Endothelial cell of umbilical vein (primary cell): ENCODE data around the gene NPHS1. TPM values are rescaled to one million over a fixed set of nuclear protein-coding genes. Genes with fewer than 3 reads are reported as not detected.

Experiments used
- BruUV-seq: library from RNA; stranded (reverse); fragments of 400-500 nt; replicated peaks from 2 replicates; lab custom pipeline; 2021; lab: Mats Ljungman, UMichigan
- CTCF ChIA-PET: fragments of 300-600, 350-600 bp; sonication (Branson Sonifier 250); formaldehyde crosslinking; loops from one replicate; lab custom pipeline; 2021; ENCODE audit warnings: antibody characterized with exemption, inconsistent platforms; lab: Charles Lee
- POLR2A ChIA-PET: fragments of 300-600, 350-600 bp; sonication (Branson Sonifier 250); formaldehyde crosslinking; loops from one replicate; lab custom pipeline; 2021; ENCODE audit warnings: antibody characterized with exemption, inconsistent platforms; lab: Charles Lee
- DNase-seq: peaks from one replicate; pipeline ENCODE4 v3.0.0-alpha.2; 2011; ENCODE audit warnings: low read depth, low spot score
- FAIRE-seq: peaks from 2 replicates; lab custom pipeline; 2011; peaks lifted over from hg19 to GRCh38; lab: Jason Lieb, UNC
- H2AFZ ChIP-seq: 2 replicates; pipeline ENCODE4 v1.6.0; 2012; ENCODE audit warnings: low read depth, low read length, control low read depth, inconsistent platforms
- H3K27ac ChIP-seq: 2 replicates; pipeline ENCODE4 v1.5.1; 2011; ENCODE audit warnings: low read depth, mild to moderate bottlenecking, control low read depth, low read length, moderate library complexity; ENCODE audit not compliant: insufficient read depth
- H3K27me3 ChIP-seq, 2 experiments: 2 replicates each; pipeline versions ENCODE4 v1.6.0 to v1.6.1; 2011; ENCODE audit warnings: low read length in 2 of 2, mixed read lengths in 1 of 2; ENCODE audit not compliant: control insufficient read depth in 2 of 2, insufficient read depth in 2 of 2
- H3K36me3 ChIP-seq, 2 experiments: 2 replicates in 1 of 2; 3 replicates in 1 of 2; pipeline ENCODE4 v1.5.1; 2011; ENCODE audit warnings: low read length in 2 of 2, mild to moderate bottlenecking in 1 of 2, moderate library complexity in 1 of 2; ENCODE audit not compliant: control insufficient read depth in 2 of 2, insufficient read depth in 2 of 2; ENCODE audit errors: extremely low read depth in 1 of 2
- H3K4me1 ChIP-seq: 3 replicates; pipeline ENCODE4 v1.5.1; 2011; ENCODE audit warnings: mild to moderate bottlenecking, low read length; ENCODE audit not compliant: control insufficient read depth, insufficient read depth; ENCODE audit errors: extremely low read depth
- H3K4me2 ChIP-seq: 2 replicates; pipeline ENCODE4 v1.6.1; 2011; ENCODE audit warnings: low read length, control low read depth, mixed read lengths; ENCODE audit not compliant: insufficient read depth
- H3K4me3 ChIP-seq, 3 experiments: fragments of 200-600 bp in 1 of 3; sonication (generic), shearing (Covaris generic) in 1 of 3; replicated peaks in 1 of 3; 2 replicates each; pipeline ENCODE4 v1.5.1; 2011 to 2016; ENCODE audit warnings: control low read depth in 3 of 3, low read length in 3 of 3, mild to moderate bottlenecking in 2 of 3, inconsistent platforms in 1 of 3, low read depth in 1 of 3, moderate library complexity in 1 of 3; ENCODE audit not compliant: insufficient read depth in 1 of 3
- H3K79me2 ChIP-seq: 2 replicates; pipeline ENCODE4 v1.6.0; 2012; ENCODE audit warnings: low read length, inconsistent platforms; ENCODE audit not compliant: control insufficient read depth, insufficient read depth
- H3K9ac ChIP-seq: replicated peaks from 2 replicates; pipeline ENCODE3; 2011; ENCODE audit warnings: low read length, control low read depth; ENCODE audit not compliant: insufficient read depth; ENCODE audit errors: extremely low read depth
- H3K9me1 ChIP-seq: replicated peaks from 3 replicates; pipeline ENCODE4 v1.6.0; 2011; ENCODE audit warnings: mild to moderate bottlenecking, low read length; ENCODE audit not compliant: control insufficient read depth, insufficient read depth; ENCODE audit errors: extremely low read depth
- H3K9me3 ChIP-seq: replicated peaks from 2 replicates; pipeline ENCODE4 v1.5.1; 2012; ENCODE audit warnings: low read length, inconsistent platforms; ENCODE audit not compliant: control insufficient read depth, insufficient read depth
- H4K20me1 ChIP-seq: replicated peaks from 2 replicates; pipeline ENCODE3; 2011; ENCODE audit warnings: mild to moderate bottlenecking, low read length; ENCODE audit not compliant: control insufficient read depth, insufficient read depth; ENCODE audit errors: extremely low read depth
- GATA2 ChIP-seq: IDR thresholded peaks from 2 replicates; pipeline ENCODE4 v1.7.0; 2011; ENCODE audit warnings: low read depth, mild to moderate bottlenecking, moderate library complexity, mixed read lengths, low read length; ENCODE audit not compliant: insufficient read length, insufficient read depth
- JUN ChIP-seq: IDR thresholded peaks from 2 replicates; pipeline ENCODE4 v1.6.1; 2011; ENCODE audit warnings: borderline replicate concordance, low read depth; ENCODE audit not compliant: insufficient read length, insufficient read depth
- MAX ChIP-seq: IDR thresholded peaks from 2 replicates; pipeline ENCODE4 v1.6.1; 2011; ENCODE audit not compliant: insufficient read depth, insufficient read length
- POLR2A ChIP-seq: IDR thresholded peaks from 2 replicates; pipeline ENCODE4 v1.6.1; 2012; ENCODE audit warnings: low read depth, mild to moderate bottlenecking, control low read depth, low read length
- dilution Hi-C: fragments of 300-500 bp; cut with MboI; formaldehyde crosslinking; loops from one replicate; pipeline ENCODE4 v1.15.0; 2019; ENCODE audit warnings: low sequenced_read_pairs; ENCODE audit not compliant: extremely low pct_ligation_motif_present
- intact Hi-C: fragments of 100-400 bp; cut with micrococcal nuclease; formaldehyde crosslinking; loops from one replicate; pipeline ENCODE4 v1.10.0; 2022
- polyA plus RNA-seq, 4 experiments: library from polyadenylated mRNA; depleted of rRNA in 3 of 4; stranded (reverse) in 3 of 4; unstranded in 1 of 4; fragments of >200 nt; gene quantifications; 2 replicates each; pipeline versions ENCODE4 v1.2.1 to v1.2.3, GENCODE V29; 2011 to 2012; ENCODE audit warnings: missing spikeins in 1 of 4
- total RNA-seq: library from RNA; stranded (reverse); gene quantifications from 2 replicates; pipeline ENCODE4 v1.2.3, GENCODE V29; 2021
- TF ChIP-seq, protein P1 (sequence below), 2 donors: IDR thresholded peaks; 1 replicate in 1 of 2; 2 replicates in 1 of 2; pipeline ENCODE4 v1.5.1; 2011; ENCODE audit warnings: low read length in 2 of 2, mild to moderate bottlenecking in 2 of 2, moderate library complexity in 2 of 2, control low read depth in 1 of 2, inconsistent platforms in 1 of 2, low read depth in 1 of 2; ENCODE audit not compliant: insufficient read depth in 1 of 2; ENCODE audit errors: extremely low read depth in 1 of 2

Gene NPHS1
- total and polyA plus RNA-seq, 2 donors (not counting 3 experiments of a cell fraction or from before 2014, with no cell fraction given): not detected

DNA sequence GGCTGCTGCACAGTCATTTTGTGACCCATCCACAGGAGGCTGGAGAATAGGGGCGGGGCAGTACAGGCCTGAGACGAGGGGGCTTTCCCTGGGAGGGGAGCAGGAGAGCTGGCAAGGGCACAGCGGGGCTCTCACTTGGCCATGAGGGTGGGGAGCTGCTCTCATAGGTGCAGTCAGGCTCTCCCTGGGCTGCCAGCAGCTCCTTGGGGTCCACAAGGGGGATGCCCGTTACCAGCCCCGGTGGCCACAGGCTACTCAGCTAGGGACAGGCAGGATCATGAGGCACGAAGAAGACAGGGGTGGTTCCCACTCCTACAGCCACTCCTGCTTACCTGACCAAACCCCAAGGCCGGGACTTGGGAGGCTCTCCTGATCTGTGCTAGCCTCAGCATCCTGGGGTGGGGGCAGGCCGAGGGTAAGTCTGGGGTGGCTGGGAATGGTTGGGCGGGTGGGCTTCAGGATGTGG is 60.5 kb downstream of the NPHS1 start:
- Histone ChIP-seq H3K9me1 (no peaks in the 10 kb centered on the region), H4K20me1 (no peaks in the 10 kb centered on the region), H3K27me3 (peaks cover 9 to 15% of the 10 kb centered on the region in 2 experiments), H3K36me3 (no peaks in the 10 kb centered on the region), H3K4me1 (no peaks in the 10 kb centered on the region), H3K4me2 (no peak overlapping the region), H3K9ac (no peak overlapping the region), H3K79me2 (no peaks in the 10 kb centered on the region), H2AFZ (no peak overlapping the region), H3K27ac (no peak overlapping the region), H3K4me3 (no peak overlapping the region), H3K9me3 (no peaks in the 10 kb centered on the region)
- ChIA-PET POLR2A (no interaction called here), CTCF (interaction anchor here (0.6 kb wide), 1 partner anchor 339 kb away, joined by 4 read pairs; no protein-coding TSS in a partner anchor)
- FAIRE-seq (no peak), DNase-seq (no peak)
- intact Hi-C loops (no loop called here), dilution Hi-C loops (no loop called here)
- BruUV-seq: no TSS peak
- TF ChIP-seq GATA2 (no peak), POLR2A (no peak), JUN (no peak), MAX (no peak)
- TF ChIP-seq, protein P1, sequence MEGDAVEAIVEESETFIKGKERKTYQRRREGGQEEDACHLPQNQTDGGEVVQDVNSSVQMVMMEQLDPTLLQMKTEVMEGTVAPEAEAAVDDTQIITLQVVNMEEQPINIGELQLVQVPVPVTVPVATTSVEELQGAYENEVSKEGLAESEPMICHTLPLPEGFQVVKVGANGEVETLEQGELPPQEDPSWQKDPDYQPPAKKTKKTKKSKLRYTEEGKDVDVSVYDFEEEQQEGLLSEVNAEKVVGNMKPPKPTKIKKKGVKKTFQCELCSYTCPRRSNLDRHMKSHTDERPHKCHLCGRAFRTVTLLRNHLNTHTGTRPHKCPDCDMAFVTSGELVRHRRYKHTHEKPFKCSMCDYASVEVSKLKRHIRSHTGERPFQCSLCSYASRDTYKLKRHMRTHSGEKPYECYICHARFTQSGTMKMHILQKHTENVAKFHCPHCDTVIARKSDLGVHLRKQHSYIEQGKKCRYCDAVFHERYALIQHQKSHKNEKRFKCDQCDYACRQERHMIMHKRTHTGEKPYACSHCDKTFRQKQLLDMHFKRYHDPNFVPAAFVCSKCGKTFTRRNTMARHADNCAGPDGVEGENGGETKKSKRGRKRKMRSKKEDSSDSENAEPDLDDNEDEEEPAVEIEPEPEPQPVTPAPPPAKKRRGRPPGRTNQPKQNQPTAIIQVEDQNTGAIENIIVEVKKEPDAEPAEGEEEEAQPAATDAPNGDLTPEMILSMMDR (IDR thresholded peaks at IDR 0.05; ENCODE audit: extremely low read depth in 1 of 2, insufficient read depth in 1 of 2, low read depth in 1 of 2, low read length in 2 of 2): no peak
